Stimulated activated CD4-positive, alpha-beta T cell treated with anti-CD3 and anti-CD28 coated beads, Interleukin-2, amount 100 ng/mL, for 4 hours (primary cell): ENCODE results near the gene SPAG9.
A peak's percentile ranks its signal among the peaks of the same experiment; 100 is the strongest.

Experiments
- DNase-seq: peaks from one replicate; pipeline ENCODE4 v3.0.0-alpha.2; 2020; ENCODE audit warnings: low read depth

Gene SPAG9

DNA sequence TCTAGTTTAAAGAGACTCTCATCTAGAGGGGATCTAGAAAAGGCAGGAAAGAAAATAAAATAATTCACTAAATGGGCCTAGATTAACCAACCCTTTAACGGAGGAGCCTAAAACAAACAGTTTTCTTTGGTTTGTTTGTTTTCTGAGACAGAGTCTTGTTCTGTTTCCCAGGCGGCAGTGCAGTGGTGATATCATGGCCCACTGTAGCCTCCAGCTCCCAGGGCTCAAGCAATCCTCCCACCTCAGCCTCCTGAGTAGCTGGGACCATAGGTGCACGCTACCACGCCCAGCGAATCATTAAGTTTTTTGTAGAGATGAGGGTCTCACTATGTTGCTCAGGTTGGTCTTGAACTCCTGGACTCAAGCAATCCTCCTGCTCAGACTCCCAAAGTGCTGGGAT, 132.2 kb downstream of the SPAG9 start:
- no peak for DNase-seq

DNA sequence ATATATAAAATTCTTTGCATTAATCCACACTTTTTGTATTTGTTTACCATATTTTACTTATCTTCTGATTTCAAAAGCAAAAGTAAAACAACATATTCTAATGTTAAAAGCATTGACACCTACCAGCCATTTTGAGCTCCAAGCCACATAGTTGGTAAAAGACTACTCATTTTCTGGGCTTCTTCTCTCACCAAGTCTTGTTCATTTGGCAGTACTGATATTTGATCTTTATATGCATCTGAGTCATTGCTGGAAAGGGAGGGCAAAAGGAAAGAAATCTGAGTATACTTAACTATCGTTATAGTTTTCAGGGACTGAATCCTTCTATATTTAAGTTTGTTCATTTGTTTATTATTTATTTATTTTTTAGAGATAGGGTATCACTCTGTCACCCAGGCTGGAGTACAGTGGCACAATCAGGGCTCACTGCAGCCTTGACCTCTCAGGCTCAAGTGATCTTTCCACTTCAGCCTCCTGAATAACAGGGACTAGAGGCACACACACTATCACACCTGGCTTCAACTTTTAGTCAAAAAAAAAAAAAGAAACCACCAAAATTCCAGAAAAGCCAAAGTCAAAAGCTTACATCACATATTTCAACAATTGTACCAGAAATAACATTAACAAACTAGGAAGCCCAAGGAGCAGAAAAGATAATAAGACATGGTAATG, 133.5 kb downstream of the SPAG9 start:
- no peak for DNase-seq

DNA sequence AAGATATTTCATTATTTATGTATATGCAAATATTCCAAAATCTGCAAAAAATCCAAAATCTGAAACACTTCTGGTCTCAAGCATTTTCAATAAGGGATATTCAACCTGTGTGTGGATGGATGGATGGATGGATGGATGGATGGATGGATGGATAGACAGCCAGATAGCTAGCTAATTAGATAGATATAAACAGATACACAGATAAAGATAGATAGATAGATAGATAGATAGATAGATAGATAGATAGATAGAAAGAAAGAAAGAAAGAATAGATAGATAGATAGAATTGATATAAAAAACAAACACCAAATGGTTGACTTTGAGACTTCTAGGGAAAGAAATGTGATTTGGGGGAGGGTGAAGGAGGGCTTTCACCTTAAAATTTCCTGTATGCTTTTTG, 139.4 kb downstream of the SPAG9 start:
- no peak for DNase-seq

DNA sequence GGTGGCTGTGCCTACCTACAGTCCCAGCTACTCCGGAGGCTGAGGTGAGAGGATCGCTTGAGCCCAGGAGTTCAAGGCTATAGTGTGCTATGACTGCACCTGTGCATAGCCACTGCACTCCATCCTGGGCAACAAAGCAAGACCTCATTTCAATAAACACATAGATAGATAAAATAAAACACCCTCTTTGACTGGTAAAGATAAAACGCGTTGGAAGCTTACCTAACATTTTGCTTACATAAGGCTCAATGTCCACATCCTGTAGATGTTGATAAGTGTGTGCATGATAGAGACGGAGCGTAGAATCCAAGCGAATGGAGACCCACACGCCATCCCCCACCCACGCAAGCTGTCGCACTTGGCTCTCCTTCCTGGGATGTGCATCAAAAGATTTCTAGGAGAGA, 141.1 kb downstream of the SPAG9 start:
- no peak for DNase-seq

DNA sequence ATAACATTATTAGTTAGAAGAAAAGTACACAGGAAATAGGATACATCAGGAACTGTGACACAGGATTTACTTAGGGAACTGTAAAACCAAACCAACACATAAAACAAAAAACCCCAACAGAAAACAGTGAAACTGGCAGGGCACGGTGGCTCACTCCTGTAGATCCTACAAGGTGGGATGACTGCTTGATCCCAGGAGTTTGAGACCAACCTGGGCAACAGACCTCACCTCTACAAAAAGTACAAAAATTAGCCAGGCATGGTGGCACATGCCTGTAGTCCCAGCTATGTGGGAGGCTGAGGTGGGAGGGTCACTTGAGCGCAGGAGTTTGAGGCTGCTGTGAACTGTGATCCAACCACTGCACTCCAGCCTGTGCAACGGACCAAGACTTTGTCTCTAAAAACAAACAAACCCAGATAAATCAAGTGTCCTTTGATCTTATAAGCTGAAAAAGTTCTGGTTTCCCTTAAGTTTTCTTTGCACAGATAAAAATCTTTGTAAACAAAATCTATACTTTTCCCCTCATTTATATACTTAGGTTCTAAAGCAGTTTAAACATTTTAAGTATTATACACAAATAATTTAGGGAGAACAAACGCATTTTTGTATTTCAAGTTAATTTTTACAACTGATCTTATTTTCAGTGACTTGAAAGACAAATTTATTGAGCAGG, 143.0 kb downstream of the SPAG9 start:
- no peak for DNase-seq

DNA sequence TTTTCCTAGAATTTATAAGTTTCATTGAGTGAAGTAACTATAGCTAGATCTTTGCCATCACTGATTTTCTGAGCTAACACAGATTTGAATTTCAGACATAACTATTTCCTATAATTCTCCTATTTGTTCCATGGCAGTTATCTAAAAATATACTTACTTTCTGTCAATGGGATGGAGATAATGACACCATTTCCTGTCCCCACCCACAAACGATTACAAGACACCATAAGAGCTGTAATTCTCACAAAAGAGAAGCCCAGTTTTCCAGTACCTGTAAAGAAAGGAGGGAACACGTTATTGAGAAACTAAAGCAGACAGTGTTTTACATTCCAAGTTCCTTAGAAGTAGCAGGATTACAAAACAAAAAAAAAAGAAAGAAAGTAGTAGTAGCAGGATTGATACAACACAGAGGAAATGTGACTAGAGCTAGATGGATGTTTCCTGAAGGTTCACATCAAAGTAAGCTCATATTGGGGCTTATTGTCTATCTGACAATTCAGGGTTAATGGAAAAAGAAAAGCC, 143.7 kb downstream of the SPAG9 start:
- no peak for DNase-seq

DNA sequence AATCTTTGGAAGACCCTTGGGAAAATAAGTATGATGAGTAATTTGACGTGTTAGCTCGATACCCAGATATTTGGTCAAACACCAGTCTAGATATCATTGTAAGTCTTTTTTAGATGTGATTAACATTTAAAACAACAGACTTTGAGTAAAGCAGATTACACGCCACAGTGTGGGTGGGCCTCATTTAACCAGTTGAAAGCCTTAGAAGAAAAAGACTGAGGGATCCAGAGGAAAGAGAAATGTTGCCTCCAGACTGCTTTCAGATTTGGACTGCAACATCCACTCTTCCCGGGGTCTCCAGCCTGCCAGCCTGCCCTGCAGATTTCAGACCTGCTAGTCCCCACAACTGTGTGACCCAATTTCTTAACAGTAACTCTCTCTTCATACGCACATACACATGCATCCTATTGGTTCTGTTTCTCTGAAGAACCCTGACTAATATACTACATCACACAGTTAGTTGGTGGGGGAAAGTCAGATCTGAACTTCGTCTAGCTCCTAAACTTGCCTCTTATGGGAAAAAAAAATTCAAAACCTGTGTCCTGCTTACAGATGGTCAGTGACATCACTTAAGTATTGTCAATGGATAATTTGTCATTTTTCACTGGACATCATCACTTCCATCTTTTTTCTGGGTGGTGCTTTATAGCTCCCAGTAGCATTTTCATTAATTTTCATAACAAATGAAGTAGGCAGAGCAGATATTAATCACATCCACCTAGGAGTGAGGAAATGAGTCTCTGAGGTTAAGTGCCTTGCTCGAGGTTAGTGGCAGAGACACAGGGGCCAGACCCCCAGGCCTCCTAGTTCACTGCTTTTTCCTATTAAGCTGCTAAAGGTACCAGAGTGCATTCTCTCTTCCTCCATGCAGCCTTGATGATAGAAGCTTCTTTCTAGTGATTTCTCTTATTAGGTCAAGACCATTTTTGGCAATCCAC, 146.8 kb downstream of the SPAG9 start:
- DNase-seq: no peak

DNA sequence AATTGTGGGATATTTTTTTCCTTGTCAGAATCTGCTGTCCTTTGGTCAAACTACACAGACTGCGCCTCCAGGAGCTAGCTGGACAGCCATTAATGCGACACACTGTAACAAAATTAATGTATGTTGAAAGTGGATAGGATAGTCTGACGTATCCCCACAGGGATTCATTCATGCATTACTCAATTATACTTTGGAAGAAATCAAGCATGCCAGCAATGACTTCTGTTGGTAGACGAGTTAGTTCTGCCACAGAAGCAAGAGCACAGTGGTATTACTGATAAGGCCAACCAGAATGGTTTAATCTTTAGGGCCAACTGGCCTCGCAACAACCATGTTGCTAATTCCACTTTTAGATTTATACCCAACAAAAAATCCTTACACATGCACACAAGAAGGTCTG, 148.1 kb downstream of the SPAG9 start:
- no peak for DNase-seq

DNA sequence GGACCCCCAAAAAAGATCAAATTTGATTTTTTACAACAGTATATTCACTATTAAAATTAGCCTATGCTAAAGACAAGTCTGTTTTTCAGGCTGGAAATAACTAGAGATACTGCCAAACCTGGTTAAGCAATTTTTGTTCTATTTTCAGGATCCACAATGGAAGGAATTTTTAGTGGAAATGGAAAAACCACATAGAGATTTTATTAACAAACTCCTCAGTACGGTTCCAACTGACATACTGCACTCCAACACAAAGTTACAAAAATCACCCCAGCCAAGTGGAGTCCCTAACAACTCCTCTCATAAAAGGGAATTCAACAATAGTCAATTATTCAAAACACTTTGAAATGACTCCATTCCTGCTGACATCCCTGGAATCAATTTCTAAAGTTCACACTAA, 152.9 kb downstream of the SPAG9 start:
- no peak for DNase-seq

DNA sequence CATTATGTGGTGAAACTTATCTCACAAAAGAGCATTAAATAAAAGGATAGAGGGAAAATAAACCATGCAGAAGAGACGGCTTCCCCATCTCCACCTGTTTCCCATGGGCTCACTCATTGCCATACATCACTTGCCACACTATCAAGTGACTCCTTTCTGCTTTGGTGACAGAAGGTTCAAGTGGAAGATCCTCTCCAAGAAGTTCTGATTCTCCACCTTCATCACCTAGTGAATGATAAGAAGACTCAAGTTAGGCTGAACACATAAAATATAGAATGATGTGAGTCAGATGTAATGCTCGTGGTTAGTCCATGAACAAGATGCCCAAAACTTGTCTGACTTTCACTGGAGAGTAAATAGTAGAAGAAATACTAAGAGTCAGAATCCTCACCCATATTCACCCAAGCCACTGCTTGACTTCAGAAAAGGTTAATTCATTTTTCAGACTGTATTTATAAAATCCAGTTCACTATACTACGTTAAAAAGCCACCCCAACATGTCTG, 154.5 kb downstream of the SPAG9 start:
- no peak for DNase-seq

DNA sequence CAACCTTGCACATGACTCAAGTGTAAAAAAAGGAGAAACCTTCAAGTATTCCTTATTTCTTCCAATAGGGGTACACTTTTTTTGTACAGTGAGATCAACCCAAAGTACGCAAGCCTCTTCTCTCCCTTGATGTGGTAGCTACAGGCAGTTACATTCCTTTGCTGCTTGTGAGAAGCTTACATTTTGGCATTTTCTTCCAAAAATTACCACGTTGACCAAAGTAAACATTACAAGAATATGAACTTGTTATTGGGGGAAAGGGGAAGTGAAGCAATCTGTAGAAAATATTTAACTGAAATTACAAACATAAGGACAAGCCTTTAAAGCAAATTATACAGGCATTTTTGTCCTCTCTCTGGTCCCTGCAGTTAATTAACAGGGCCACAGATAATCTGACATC, 157.5 kb downstream of the SPAG9 start:
- no peak for DNase-seq

DNA sequence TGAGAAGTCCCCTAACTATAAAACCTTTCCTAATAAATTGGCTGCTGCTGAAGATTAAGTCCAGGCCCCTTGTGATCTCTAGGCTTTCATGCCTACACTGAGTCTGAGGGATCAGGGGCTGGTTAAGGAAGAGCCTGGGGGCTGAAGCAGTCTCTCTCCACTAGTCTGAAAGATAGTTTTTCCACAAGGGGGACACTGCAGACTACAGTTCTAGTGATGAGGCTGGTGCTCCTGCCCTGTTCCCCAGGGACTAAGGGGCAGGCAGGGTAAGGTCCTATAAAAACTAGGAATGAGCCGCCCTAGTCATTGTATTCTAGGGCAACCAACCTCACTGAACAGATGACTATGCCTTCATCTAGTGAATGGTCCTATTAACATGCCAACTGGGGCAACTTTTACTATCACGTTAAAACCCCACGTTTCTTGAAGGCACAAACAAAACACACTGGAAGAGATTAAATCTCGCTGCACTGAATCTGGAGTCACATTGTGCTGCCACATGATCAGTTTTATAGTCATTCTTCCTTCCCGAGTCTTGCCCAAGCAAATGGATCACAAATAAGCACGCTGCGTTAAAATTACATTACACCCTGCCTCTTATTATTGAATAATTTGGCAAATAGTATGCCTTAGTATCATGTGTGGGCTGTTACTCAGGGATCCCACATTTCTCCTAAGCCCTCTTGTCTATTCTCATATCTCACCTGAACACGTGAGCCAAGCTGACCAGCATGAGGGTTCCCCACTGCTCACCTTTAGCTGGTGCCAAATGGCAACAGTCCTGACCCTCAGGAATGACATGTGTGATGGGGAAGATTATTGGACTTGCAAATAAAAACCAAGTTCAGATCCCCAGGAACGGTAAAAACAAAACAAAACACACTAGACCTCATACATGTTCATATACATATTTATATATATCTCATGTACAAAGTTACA, 159.1 kb downstream of the SPAG9 start:
- DNase-seq: no peak

DNA sequence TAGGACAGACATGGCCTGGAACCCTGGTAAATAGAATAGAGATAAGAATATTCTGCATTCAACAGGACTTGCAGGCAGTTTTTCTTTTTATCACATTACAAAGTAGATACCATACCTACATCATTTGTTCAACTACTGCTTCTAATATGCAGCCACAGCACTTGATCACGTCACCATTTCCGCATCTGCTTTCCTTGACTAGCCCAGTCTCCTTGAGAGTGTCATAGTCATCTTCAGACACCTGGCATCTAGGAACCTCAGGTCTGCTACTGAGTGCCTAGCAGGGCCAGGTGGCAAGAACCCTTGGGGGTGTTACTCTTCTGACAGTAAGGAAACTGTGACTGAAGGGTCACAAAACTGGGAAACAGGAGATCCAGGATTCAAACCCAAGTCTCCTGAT, 161.3 kb downstream of the SPAG9 start:
- no peak for DNase-seq

DNA sequence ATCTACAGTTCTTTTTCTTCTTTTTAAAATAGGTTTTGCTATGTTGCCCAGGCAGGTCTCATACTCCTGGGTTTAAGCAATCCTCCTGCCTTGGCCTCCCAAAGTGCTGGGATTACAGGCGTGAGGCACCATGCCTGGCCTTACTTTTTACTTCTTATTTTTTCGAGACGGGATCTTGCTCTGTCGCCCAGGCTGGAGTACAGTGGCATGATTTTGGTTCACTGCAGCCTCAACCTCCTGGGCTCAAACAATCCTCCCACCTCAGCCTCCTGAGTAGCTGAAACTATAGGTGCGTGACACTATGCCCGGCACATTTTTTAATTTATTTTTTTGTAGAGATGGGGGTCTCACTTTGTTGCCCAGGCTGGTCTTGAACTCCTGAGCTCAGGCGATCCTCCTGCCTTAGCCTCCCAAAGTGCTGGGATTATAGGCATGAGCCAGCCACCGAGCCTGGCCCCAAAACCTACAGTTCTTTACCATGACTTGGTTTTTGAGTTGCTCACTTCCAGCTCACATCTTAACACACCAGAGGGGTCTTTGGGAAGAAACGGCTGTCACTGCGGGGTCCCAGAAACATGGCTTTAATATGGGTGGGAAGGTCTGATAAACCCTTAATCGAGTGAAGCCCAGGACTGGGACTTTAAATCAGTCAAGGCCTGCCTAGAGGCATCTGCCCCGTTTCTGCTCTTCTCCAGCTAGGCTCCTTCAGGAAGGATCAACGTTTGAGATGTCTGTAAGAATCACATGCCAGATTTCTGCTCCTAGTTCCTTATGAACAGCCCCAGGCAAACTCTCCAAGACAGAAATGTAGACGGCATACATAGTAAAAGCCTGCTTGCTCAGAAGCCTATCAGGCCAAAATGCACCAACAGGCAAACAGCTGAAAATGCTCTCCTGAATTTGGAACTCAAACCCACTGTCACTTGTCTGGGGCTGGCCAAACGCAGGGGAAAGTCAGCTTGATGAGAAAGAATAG, 162.8 kb downstream of the SPAG9 start:
- no peak for DNase-seq

DNA sequence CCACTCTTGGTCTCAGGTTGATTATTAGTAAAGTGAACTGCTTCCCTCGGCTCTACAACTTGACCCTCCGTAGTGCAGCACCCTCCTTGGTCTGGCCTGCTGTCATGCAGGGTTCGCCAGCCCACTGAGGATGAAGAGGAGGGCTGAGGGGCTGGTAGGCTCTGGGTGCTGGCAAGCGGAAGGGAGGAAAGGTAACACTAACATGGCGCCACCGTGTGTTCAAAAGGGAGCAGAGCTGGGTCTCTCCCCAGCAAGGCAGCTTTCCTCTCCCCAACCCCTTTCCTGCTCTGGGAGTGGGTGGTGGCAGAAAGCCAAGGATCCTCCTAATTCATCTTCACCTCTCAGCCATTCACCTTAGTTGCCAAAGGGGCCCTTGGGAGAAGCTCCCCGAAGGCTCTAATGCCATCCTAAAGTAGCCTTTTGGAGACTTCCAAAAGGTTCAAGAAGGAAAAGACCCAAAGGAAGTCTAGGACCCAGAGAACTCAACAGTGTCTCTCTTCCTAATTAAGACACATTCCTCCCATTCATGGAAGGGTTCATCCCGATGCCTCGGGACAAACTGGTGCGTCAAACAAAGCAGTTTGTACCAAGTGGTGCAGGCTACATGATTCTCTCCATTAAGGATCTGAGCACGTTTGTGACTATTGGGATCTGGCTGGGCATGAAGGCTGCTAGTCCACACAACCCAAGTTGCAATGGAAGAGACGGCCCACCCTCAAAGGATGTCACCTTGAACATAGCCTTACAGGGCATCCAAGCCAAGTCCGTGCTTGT, 163.7 kb downstream of the SPAG9 start:
- peak; percentile 41 for DNase-seq

DNA sequence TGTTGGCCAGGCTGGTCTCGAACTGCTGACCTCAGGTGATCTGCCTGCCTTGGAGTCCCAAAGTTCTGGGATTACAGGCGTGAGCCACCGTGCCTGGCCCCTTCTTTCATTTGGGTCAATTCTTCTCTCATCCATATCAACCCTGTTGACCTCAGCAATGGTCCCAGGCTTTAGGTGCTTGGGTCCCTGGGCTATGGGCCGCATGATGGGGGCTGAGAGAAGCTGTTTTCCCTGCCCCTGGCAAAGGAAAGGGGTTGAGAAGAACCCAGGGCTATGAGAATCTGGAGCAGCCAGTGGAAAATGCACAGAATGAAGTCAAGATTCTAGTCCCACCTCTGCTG, 164.3 kb downstream of the SPAG9 start:
- DNase-seq: no peak

DNA sequence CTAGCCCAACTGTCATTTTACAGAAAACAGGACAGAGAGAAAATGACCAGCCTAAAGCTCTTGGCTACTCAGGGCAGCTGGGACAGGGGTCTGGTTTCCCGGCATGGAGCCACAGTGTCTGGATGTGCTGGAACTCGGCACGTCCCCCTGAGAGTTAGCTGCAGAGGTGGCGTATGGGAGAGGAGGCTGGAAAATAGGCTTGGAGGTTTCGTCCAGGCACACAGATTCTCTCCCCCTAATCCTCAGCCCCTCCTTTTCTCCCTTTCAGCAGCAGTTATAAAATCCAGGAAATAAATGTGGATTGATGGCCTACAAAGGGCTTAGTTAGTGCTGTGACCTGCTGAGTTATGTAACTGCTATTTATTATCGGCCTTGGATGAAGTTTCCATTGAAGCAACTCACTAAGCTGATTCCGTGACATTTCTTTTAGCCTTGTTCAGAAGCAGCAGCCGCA, 165.0 kb downstream of the SPAG9 start:
- no peak for DNase-seq

DNA sequence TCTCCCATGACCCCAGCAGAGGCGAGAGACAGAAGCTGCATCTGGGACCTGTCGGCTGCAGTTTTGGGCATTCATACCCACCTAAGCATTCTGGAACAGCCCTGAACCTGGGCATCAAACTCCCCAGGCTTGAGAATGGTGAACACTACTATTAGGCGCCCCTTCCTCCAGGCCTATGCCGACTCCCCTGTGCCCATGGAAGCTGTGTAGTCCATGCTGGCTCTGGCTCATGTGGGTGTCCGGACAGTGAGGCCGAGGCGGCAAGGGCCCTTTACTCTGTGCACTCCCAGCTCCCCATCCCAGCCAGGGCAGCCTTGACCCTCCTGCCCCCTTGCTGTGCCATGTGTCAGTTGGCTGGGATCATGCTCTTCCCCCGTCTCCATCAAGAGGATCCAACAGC, 165.5 kb downstream of the SPAG9 start:
- DNase-seq: no peak

DNA sequence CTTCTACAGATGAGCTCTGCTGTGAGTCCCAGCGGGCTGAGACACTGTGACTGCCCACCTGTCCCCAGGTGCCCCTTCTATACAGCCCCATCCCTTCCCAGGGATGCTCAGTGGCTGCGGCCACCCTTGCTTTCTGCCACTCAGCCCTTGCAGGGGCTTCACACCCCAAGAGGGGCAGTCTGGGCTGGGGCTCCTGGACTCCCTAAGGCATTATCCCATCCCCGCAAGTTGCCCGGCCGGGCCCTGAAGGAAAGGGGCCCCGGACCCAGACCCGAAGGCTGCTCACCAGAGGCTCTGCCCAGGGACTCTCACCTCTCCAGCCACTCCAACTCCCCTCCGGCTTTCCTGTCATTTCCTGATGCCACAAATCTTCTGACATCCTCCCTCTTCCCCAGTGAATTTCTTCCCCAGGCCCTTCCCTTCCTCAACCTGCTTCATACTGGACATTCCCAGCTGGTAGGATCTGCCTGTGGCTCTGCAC, 166.0 kb downstream of the SPAG9 start:
- no peak for DNase-seq
